Renal cortex interstitium (tissue), 11 donors: ENCODE data around the gene CDC42. TPM values are rescaled to one million over a fixed set of nuclear protein-coding genes. Genes with fewer than 3 reads are reported as not detected.
"Not testable (repeated sequence)": the region's sequence is repeated elsewhere in the genome, so short reads cannot be mapped to it uniquely, and the experiment has no call there.

Source experiments
- DNase-seq, 11 donors: peaks; one replicate each; pipeline ENCODE4 v3.0.0-alpha.2; 2013; ENCODE audit warnings: low read depth in 9 of 11, low spot score in 4 of 11; ENCODE audit errors: extremely low read depth in 1 of 11
- polyA plus RNA-seq, 3 donors: library from polyadenylated mRNA; unstranded; fragments of 120-200 nt; gene quantifications; one replicate each; pipeline ENCODE4 v1.2.1, GENCODE V29; 2013; ENCODE audit not compliant: insufficient read length in 3 of 3

Gene CDC42
- polyA plus RNA-seq, 3 donors, result 337 to 409 (median 366) TPM

DNA sequence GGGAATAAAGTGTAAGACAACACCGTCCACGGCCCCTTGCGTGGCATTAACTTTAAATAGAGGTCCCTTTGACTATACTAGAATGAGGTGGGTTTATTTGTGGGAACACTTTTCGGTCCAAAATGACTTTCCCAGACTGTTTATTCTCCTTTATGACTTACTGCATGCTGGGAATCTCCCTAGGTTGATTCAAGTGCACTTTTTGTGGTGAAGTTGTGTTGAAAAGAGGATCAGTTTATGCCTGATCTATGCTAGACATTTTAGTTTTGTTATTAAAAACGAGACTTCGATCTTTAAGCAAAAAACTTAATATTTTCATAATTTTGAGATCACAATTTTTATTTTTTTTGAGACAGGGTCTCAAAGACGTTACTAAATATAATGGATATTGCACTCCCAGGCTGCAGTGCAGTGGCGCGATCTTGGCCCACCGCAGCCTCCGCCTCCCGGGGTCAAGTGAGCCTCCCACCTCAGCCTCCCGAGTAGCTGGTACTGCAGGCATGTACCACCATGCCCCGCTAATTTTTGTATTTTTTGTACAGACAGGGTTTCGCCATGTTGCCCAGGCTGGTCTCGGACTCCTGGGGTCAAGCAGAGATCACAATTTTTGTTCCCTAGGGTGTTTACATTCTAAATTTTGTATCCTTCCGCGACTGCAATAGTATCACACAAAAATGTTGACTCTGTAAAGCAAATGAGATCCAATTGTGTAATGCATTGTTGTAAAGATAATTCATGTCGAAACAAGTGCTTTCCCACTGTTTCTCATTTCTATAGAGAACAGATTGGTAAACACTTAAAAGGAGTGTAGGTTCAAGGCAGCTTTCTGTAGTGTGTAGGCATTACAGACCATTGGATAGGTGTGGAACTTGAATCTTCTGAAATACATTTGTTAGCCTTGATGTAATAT lies 1.6 kb downstream of the CDC42 start:
- DNase-seq, result no peak

DNA sequence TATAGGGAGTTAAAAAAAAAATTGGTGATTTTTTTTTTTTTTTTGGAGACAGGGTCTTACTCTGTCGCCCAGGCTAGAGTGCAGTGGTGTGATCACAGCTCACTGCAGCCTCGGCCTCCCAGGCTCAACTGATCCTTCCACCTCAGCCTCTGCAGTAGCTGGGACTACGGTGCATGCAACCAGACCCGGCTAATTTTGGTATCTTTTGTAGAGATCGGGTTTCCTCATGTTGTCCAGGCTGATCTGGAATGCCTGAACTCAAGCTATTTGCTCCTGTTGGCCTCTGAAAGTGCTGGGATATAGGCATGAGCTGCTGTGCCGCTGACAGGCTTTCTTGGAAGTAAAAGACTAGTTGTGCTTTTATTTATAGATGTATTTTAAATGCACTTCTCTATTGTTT lies 3.0 kb downstream of the CDC42 start:
- no peak for DNase-seq

DNA sequence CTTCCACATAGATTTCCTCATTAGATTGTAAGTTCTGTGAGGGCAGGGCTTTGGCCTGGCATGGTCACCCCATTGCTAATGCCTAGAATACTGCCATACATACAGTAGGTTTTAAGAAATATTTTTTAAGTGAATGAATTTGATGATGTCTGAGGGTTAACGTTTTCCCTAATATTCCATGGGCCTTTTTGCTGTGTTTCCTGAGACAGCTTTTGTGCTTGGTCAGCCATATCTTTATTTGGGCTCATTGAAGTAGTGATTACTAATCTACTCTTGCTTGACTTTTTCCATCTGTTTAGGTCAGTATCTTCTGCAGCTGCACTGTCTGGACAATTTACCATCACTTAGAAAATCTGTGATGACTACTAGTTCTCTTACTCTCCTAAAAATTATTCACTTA lies 3.5 kb downstream of the CDC42 start:
- DNase-seq, result no peak

DNA sequence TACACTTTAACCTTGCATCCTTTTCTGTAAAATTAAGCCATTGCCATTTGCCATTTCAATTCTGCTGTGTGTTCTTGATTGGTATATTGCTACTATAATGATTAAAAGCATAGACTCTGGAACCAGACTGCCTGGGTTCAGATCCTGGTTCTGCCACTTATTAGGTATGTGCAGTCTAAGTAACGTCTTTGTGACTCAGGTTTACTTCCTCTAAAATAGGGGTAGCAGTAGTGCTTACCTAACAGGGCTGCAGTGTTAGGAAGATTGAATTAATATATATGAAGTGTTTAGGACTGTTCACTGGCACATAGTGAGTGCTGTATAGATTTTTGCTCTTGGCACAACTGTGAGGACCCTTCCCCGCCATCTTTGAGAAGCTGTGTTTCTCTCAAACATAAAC lies 4.4 kb downstream of the CDC42 start:
- no peak for DNase-seq

DNA sequence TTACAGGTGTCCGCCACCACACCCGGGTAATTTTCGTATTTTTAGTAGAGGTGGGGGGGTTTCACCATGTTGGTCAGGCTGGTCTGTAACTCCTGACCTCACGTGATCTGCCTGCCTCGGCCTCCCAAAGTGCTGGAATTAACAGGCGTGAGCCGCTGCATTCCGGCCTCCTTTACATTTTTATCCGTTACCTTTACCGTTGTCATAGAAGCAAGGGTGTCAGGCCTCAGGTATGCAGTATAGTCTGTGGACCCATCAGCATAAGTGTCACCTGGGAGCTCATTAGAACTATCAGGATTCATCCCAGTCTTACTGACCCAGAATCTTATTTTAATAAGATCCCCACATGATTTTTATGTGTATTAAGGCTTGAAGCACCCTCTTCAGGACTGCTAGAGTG lies 5.4 kb downstream of the CDC42 start:
- no peak for DNase-seq

DNA sequence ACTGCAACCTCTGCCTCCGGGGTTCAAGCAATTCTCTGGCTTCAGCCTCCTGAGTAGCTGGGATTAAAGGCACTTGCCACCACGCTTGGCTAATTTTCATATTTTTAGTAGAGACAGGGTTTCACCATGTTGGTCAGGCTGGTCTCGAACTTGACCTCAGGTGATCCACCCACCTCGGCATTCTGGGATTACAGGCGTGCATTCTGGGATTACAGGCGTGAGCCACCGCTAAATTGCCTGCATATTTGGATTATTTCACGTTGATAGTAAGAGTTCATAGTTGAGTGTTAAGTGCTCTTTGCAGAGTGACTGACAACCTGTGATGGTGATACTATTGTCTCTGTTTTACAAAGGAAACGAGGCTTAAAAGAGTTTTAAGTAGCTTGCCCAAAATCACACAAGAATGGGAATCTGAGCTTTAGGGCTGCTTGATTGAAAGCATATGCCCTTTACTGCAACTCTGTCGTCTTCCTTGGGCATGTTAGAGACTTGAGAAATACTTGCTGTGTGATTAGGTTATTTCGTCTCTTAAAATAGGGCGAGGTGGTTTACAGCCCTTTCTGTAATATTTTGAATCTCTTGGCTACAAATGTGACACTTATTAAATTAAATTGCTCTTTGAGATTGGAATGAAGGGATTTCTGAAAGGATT lies 12.4 kb downstream of the CDC42 start:
- DNase-seq, result no peak

DNA sequence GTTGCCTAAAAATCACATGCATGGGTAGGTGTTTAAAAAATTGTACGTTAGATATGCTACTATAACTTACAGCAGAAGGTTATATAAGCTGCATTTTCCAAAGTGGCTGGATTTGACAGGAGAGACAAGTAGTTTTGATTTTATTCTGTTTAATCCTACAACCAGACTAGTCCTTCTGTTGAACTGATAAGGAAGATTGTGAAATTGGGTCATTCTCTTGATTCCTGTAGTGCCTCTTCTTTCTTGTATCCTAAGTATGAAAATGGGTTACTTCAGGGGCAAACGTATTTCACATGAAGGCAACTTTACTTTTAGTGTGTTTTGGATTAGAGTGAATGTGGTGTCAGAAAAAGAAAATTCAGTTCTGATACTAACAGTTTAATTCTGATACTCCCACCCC lies 19.0 kb downstream of the CDC42 start:
- no peak for DNase-seq

DNA sequence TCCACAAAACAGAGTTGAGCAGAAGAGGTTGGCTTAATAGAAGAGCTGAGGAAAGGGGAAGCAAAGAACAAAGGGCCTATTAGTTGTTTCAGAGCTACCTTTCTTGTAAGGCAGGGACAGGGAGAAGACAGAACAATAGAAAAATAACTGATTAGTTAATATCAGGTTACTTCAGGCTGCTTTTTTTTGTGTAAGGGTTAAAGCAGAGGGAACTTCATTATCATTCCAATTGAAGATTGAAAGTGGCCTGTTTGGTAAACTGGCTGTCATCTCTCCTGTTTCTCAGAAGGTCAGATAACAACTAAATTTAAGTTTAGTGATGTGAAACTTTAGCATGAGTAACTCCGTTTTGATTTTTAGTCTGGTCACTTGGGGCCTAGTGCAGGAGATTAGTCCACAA lies 22.3 kb downstream of the CDC42 start:
- no peak for DNase-seq

DNA sequence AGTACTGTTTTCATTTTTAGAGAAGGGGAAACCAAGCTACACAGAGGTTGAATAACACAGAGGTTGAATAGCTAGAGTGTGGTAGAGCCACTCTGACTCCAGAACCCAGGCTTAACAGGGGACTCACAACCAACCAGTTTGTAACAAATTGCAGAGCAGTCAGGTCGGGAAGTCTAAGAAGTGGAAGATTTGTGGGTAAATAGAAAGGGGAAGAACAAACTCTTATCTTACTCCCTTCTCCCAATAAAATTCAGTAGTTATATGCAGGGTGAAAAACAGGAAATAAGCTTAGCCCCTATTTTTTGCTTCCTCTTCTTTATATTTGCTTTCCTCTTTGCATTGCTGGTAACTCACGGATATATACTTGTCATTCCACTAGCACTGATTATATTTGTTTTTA lies 23.2 kb downstream of the CDC42 start:
- no peak for DNase-seq

DNA sequence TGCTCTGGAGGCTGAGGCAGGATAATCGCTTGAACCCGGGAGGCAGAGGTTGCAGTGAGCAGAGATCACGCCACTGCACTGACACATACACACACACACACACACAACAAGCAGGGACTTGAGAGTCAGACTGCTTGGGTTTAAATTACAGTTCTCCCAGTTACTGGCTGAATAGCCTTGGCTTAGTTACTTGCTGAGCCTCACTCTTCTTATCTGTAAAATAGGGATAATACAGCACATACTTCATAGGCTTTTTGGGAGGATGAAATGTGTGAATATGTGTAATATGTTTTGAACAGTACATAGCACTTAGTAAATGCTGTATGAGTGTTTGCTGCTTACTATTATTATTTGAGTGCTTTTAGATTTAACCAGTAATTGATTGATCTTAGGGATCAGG lies 23.8 kb downstream of the CDC42 start:
- DNase-seq, result no peak

DNA sequence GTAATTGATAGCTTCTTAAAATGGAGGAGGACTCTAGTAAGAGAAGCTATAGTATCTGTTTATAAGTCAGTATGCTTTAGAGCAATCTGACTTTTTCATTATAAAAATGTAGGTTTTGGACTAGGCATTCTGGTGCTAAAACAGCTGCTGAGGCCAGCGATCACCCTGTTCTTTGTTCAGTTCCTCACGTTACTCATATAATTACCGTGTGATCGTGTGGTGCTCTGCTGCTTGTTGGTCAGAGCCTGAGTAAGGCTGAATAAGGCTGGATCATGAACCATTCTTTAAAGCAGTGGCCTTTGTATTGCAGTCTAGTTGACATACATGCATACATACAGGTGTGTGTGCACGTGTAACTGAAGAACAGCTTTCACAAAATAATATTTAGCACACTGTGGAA lies 25.2 kb downstream of the CDC42 start:
- no peak for DNase-seq

DNA sequence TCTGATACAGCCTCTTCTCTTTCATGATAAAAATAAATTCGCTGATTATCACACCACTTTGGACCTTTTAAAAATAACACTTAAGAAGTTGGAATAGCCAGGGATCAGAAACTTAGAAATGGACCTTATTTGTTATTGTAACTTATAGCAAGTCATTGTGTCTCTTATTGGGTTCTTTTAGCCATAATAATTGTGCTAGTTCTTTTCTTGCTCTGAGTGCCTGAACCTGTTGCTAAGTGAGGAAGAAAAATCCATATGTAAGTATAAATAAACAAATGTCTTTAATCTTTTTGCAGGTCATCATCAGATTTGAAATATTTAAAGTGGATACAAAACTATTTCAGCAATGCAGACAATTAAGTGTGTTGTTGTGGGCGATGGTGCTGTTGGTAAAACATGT lies 25.6 kb downstream of the CDC42 start:
- DNase-seq, result no peak

DNA sequence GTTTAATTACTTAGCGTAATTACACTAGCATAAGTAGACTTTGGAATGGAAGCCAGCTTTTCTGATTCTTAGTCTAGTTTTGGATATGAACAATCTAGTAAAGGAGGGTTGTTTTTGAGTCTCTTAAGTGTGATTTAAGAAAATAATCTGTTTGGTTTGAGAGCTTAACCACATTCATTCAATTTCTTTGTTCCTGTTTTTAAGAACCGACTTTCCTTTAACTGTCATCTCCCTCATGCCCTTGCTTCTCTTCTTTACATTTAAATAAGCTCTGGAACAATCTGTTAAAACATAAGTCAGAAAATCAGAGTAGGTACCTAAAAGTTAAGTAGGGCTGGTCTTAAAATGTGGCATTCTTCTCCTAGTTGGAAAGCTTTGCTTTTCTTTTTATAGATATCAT lies 27.7 kb downstream of the CDC42 start:
- DNase-seq, result no peak

DNA sequence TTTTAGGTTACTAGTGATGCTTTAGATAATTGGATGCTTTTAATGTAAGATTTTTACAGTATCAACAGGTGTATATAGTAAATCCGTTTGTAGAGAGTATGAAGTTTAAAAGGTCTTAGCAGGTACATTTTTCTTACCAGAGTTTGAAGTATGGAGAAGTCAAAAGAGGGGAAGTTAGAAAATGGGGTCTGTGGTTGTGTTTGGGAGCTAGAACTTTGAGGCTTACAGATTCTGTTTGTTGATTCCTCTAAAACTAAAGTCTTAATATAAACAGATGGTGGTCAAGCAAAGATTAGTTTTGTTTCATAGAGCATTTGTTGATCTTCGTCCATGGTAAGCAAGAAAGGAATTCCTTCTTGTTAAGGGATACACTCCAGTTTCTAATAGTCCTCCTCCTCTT lies 35.8 kb downstream of the CDC42 start:
- no peak for DNase-seq

DNA sequence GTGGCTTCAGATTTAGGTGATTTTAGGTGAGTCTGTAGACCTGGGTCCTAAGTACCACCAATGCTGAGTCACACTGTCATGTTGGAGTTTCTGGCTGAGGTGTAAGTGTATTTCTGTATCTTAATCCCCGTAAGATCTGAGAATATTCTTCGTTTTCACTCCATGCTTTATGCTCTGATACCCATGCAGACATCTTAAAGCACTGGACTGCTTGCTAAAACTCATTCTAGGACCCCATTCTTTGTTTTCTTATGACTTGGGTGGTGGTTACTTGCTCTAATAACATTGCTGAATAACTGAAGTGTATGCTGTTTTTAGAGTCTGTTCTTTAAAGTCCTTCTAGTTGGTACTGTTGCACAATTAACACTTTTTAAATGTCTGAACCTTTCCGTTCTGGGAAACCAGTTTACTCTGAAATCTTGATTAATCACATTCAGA lies 36.6 kb downstream of the CDC42 start:
- DNase-seq, result no peak

DNA sequence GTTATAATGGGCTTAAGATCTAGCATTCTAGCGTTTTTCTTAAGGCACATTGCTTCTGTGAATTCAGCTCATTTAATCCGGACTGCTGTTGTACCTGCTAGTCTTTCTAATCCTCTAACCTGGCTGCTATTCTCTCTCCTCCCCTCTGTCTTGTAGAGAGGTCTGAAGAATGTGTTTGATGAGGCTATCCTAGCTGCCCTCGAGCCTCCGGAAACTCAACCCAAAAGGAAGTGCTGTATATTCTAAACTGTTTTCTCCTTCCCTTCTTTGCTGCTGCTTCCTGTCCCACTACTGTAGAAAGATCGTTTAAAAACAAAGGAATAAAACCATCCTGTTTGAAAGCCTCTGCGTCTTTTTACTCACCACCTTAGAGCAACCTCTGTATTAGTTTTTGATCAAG lies 37.3 kb downstream of the CDC42 start:
- no peak for DNase-seq

DNA sequence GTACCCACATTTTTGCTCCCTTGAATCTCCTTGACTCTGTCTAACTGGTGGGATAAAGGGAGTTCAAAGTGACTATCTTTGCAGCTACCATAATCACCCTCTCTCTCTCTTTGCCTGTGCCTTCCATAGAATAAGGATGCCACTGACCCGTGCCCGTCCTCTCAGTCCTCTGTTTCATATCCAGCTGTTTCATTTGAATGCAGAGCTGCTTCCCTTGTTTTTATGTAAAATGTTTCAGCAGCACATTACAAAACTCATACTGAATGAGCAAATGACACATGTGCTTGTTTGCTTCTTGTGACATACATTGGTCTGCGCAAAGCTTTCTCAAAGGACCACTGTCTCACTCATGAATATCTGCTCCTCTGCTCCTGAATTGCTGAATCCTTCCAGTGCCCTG lies 38.4 kb downstream of the CDC42 start:
- DNase-seq, result no peak

DNA sequence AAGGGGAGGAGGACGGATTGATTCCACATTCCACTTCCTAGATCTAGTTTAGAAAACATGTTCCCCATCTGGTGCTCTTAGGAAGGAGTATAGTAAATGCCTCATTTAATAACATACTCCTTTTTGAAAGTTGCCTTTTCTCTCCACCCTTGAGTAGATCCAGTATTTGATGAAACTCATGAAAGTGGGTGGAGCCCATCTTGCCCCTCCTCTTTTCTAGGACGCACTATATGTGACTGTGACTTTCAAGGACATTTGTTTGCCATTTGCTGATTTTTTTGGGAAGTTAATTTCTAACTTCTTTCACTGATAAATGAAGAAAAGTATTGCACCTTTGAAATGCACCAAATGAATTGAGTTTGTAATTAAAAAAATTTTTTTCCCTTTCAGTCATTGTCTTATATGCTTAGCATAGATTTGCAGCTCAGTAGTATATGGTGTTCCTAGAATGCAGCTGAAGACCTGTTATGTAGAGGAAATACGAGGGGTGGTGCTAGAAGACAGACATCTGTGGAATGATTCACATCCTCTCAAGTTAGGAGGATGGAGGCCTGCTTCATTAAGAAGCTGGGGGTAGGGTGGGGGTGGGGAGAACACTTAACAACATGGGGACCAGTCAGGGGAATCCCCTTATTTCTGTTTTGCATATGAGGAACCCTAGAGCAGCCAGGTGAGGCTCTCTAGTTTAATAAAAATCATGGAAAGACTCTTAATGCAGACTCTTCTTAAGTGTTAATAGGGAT lies 39.7 kb downstream of the CDC42 start:
- not testable (repeated sequence) for DNase-seq

DNA sequence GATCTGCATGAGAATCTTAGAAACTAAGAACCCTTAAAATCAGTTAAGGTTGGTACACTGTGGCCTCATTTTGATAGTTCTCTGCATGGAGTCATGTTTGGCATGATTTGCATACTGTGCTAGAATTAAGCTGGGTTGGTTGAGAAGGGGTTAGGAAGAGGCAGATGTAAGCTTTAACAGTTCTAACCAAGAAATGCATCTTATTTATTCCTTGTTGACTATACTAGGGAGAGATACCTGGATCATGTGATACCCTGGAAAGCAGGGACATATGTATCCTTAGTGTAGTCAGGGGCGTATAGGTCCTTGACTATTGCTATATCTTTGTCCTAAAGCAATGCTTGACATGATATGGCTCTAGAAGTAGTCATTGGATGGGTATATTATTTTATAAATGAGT lies 41.0 kb downstream of the CDC42 start:
- no peak for DNase-seq

DNA sequence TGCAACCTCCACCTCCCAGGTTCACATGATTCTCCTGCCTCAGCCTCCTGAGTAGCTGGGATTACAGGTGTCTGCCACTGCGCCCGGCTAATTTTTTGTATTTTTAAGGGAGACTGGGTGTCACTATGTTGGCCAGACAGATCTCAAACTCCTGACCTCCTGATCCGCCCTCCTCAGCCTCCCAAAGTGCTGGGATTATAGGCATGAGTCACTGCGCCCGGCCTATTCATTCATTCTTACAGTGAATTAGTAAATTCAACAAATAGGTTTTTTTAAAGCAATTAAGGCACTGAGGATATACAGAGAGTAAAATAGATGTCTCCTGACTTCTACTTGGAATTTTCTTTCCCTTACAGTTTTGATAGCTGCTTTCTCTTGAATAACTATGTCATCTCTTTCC lies 43.5 kb downstream of the CDC42 start:
- DNase-seq, result no peak
